Measurements from ENCODE around the gene TSPYL4. TPM values are rescaled to one million over a fixed set of nuclear protein-coding genes. Genes with fewer than 3 reads are reported as not detected.
"Not testable (repeated sequence)": the region's sequence is repeated elsewhere in the genome, so short reads cannot be mapped to it uniquely, and the experiment has no call there.

The TSPYL4 gene
- total RNA-seq, 4 donors from 2014 or later: 9.7 to 34.9 (median 25.3) TPM

DNA sequence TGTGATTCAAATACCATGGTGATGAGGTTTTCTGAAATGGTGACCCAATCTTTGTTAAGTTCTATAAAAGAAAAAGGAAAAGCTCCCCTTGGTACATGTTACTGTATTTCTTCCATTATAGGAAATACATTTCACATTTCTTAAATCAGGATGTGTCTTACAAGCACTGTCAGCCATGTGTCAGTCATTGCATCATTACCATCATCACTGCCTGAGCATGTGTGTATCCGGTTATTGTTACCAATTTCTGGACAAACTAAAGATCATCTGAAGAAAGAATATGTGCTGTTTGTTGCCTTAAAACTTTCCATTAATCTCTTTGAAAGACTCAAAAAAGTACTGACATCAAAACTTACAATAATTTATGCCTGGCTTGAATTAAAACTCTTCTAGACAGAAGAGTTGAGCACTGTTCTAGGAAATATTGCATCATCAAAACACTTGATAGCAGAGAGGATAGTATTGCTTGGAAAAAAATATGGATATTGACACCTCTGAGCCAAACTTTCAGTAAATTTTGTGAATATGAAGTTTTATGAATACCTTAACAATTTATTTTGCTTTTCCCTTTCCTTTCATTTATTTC is 33.0 kb upstream of the TSPYL4 start:
- intact Hi-C loops (cut with DNase I; ENCODE audit: low total_unique reads): no loop called here
- no peaks in the 10 kb centered on the region for H3K9me3 ChIP-seq
- H3K4me1 ChIP-seq: no peaks in the 10 kb centered on the region
- no peak for TF ChIP-seq CTCF (IDR thresholded peaks at IDR 0.05)
- no peak for TF ChIP-seq POLR2A (IDR thresholded peaks at IDR 0.05)
- H3K36me3 ChIP-seq: no peaks in the 10 kb centered on the region
- DNase-seq: no peak
- H3K27me3 ChIP-seq: no peaks in the 10 kb centered on the region
- no peak overlapping the region for H3K4me3 ChIP-seq
- no peak overlapping the region for H3K27ac ChIP-seq

- H3K27ac ChIP-seq: not testable (repeated sequence)
Measured at GRCh38 chr6:116284984-116285383, 31.1 kb upstream of the TSPYL4 start.

DNA sequence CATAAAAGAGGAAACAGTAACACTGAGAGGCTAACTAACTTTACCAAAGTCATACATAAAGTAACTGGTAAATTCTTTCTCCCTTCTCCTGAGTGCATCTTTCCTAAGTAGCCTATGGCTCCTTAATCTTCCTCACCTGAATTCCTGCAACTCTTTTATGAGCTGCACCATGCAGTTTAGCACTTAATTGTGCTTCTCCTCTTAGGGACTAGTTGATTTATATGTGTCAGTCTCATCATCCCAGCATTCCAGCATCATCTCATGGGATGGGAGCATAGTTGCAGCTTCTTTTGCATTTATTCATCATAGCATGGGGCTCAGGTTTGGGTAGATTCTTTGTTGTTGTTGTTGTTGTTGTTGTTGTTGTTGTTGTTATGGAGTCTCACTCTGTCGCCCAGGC is 29.3 kb upstream of the TSPYL4 start:
- Histone ChIP-seq H3K4me3 (no peak overlapping the region), H3K27me3 (no peaks in the 10 kb centered on the region), H3K36me3 (no peaks in the 10 kb centered on the region), H3K9me3 (no peaks in the 10 kb centered on the region), H3K4me1 (peaks cover 3 to 5% of the 10 kb centered on the region in 2 donors), H3K27ac (no peak overlapping the region)
- no peak for TF ChIP-seq CTCF (IDR thresholded peaks at IDR 0.05)
- no peak for TF ChIP-seq POLR2A (IDR thresholded peaks at IDR 0.05)
- DNase-seq: no peak
- intact Hi-C loops (cut with DNase I; ENCODE audit: low total_unique reads): no loop called here

More at GRCh38 chr6:116284984-116285383, 31.1 kb upstream of the TSPYL4 start:
- H3K4me1 ChIP-seq; H3K36me3 ChIP-seq; H3K9me3 ChIP-seq; H3K4me3 ChIP-seq; DNase-seq; H3K27me3 ChIP-seq; intact Hi-C loops (cut with DNase I; ENCODE audit: low total_unique reads): not testable (repeated sequence)

DNA sequence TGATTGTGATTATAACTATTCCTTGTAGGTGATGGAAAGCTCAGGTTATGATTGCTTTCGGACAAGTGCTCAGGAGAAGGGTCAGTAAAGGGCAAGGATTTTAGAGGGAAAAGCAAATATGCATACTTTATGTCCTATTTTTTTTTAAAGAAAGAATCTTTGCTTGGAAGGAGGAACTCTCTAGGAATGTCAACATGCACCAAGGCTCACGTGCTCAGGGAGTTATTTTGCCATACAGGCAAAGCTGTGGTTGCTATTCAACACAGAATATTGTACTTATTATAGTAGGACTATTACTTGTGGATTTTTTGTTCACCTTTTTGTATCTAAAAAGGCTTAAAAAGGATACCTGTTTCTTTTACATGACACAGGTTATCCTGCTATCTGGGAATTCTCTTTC is 28.8 kb upstream of the TSPYL4 start:
- intact Hi-C loops (cut with DNase I; ENCODE audit: low total_unique reads): no loop called here
- no peak overlapping the region for H3K4me3 ChIP-seq
- no peaks in the 10 kb centered on the region for H3K9me3 ChIP-seq
- no peaks in the 10 kb centered on the region for H3K36me3 ChIP-seq
- no peak overlapping the region for H3K27ac ChIP-seq
- DNase-seq: no peak
- TF ChIP-seq POLR2A (IDR thresholded peaks at IDR 0.05) (no peak), CTCF (IDR thresholded peaks at IDR 0.05) (no peak)
- no peaks in the 10 kb centered on the region for H3K27me3 ChIP-seq
- H3K4me1 ChIP-seq: peaks cover 5% of the 10 kb centered on the region in 2 donors

GRCh38 chr6:116280933-116281316 is 27.1 kb upstream of the TSPYL4 start:
- Histone ChIP-seq H3K27ac (peak overlapping the region; percentile 99), H3K36me3 (no peaks in the 10 kb centered on the region), H3K27me3 (no peaks in the 10 kb centered on the region), H3K4me3 (peak overlapping the region in 1 of 2 donors; percentile 89), H3K9me3 (no peaks in the 10 kb centered on the region), H3K4me1 (peaks cover 5% of the 10 kb centered on the region in 2 donors)
- no peak for TF ChIP-seq POLR2A (IDR thresholded peaks at IDR 0.05)
- no peak for TF ChIP-seq CTCF (IDR thresholded peaks at IDR 0.05)
- DNase-seq: no peak
- intact Hi-C loops (cut with DNase I; ENCODE audit: low total_unique reads): no loop called here
